ENCODE measurements around the gene DPP4. TPM values are rescaled to one million over a fixed set of nuclear protein-coding genes. Genes with fewer than 3 reads are reported as not detected.

Gene DPP4
- total and polyA plus RNA-seq, 7 experiments from 2014 or later: 35.7 to 188 (median 48.9) TPM

- no peaks in the 10 kb centered on the region for H3K27me3 ChIP-seq (ENCODE audit: control insufficient read depth in 2 of 2, insufficient read depth in 2 of 2, low read length in 2 of 2)
- H3K9me3 Mint-ChIP-seq: peaks cover 0 to 3% (median 0%) of the 10 kb centered on the region in 11 donors
- H3K27me3 Mint-ChIP-seq: no peaks in the 10 kb centered on the region
- ATAC-seq (no peak), DNase-seq (no peak)
- CTCF ChIA-PET: no interaction called here
- no peak overlapping the region for H3K4me3 ChIP-seq (ENCODE audit: low read length)
- POLR2A ChIA-PET: interaction anchor here (0.7 kb wide), 1 partner anchor 76 kb away, joined by 4 read pairs; no protein-coding TSS in a partner anchor
- H3K27ac ChIP-seq (ENCODE audit: low read depth, low read length): no peak overlapping the region
- H3K4me1 ChIP-seq (ENCODE audit: control insufficient read depth in 2 of 2, insufficient read depth in 2 of 2, low read length in 2 of 2): no peaks in the 10 kb centered on the region
- H3K4me1 Mint-ChIP-seq: peaks cover 0 to 32% (median 7%) of the 10 kb centered on the region in 7 donors
- H3K36me3 ChIP-seq (ENCODE audit: control insufficient read depth in 2 of 3, insufficient read depth in 3 of 3, low read length in 3 of 3): peaks cover 0 to 42% (median 5%) of the 10 kb centered on the region in 3 experiments
- H3K9me3 ChIP-seq (ENCODE audit: control insufficient read depth in 2 of 3, low read length in 3 of 3): no peaks in the 10 kb centered on the region
- H3K4me3 Mint-ChIP-seq: no peak overlapping the region
- peaks cover 19 to 46% (median 29%) of the 10 kb centered on the region in 5 donors for H3K36me3 Mint-ChIP-seq
- intact Hi-C loops (cut with micrococcal nuclease): no loop called here
- H3K27ac Mint-ChIP-seq: no peak overlapping the region
Measured at GRCh38 chr2:162044586-162044985, 29.4 kb downstream of the DPP4 start.

- no peaks in the 10 kb centered on the region for H3K9me3 ChIP-seq (ENCODE audit: control insufficient read depth in 2 of 3, low read length in 3 of 3)
- ChIA-PET POLR2A (interaction anchor here (1.0 kb wide), 1 partner anchor 10 kb away, joined by 3 read pairs; no protein-coding TSS in a partner anchor), CTCF (no interaction called here)
- H3K27me3 ChIP-seq (ENCODE audit: control insufficient read depth in 2 of 2, insufficient read depth in 2 of 2, low read length in 2 of 2): no peaks in the 10 kb centered on the region
- intact Hi-C loops (cut with micrococcal nuclease): no loop called here
- DNase-seq (no peak), ATAC-seq (no peak)
- peak overlapping the region in 1 of 9 donors; percentile 18 for H3K27ac Mint-ChIP-seq
- peaks cover 0 to 31% (median 6%) of the 10 kb centered on the region in 7 donors for H3K4me1 Mint-ChIP-seq
- peaks cover 0 to 48% (median 5%) of the 10 kb centered on the region in 3 experiments for H3K36me3 ChIP-seq (ENCODE audit: control insufficient read depth in 2 of 3, insufficient read depth in 3 of 3, low read length in 3 of 3)
- H3K4me3 ChIP-seq (ENCODE audit: low read length): no peak overlapping the region
- peaks cover 0 to 3% (median 0%) of the 10 kb centered on the region in 11 donors for H3K9me3 Mint-ChIP-seq
- no peaks in the 10 kb centered on the region for H3K4me1 ChIP-seq (ENCODE audit: control insufficient read depth in 2 of 2, insufficient read depth in 2 of 2, low read length in 2 of 2)
- H3K27me3 Mint-ChIP-seq: no peaks in the 10 kb centered on the region
- no peak overlapping the region for H3K27ac ChIP-seq (ENCODE audit: low read depth, low read length)
- peaks cover 22 to 44% (median 33%) of the 10 kb centered on the region in 5 donors for H3K36me3 Mint-ChIP-seq
- no peak overlapping the region for H3K4me3 Mint-ChIP-seq
Measured at GRCh38 chr2:162043132-162043531, 30.9 kb downstream of the DPP4 start.

GRCh38 chr2:162041485-162041884 is 32.5 kb downstream of the DPP4 start:
- Mint-ChIP-seq H3K36me3 (peaks cover 22 to 50% (median 41%) of the 10 kb centered on the region in 5 donors), H3K4me3 (no peak overlapping the region), H3K9me3 (peaks cover 0 to 3% (median 0%) of the 10 kb centered on the region in 11 donors), H3K27me3 (no peaks in the 10 kb centered on the region), H3K4me1 (peaks cover 0 to 31% (median 10%) of the 10 kb centered on the region in 7 donors), H3K27ac (peak overlapping the region in 3 of 9 donors; percentile 13 to 58 (median 32))
- peaks cover 0 to 51% (median 5%) of the 10 kb centered on the region in 3 experiments for H3K36me3 ChIP-seq (ENCODE audit: control insufficient read depth in 2 of 3, insufficient read depth in 3 of 3, low read length in 3 of 3)
- DNase-seq (no peak), ATAC-seq (no peak)
- no peak overlapping the region for H3K27ac ChIP-seq (ENCODE audit: low read depth, low read length)
- no peaks in the 10 kb centered on the region for H3K9me3 ChIP-seq (ENCODE audit: control insufficient read depth in 2 of 3, low read length in 3 of 3)
- CTCF ChIA-PET: no interaction called here
- intact Hi-C loops (cut with micrococcal nuclease): loop anchor here in 1 of 2 donors (2.0 kb wide), 1 partner anchor 17 kb away; no protein-coding TSS in a partner anchor
- H3K4me1 ChIP-seq (ENCODE audit: control insufficient read depth in 2 of 2, insufficient read depth in 2 of 2, low read length in 2 of 2): no peaks in the 10 kb centered on the region
- POLR2A ChIA-PET: interaction anchor here (1.1 to 1.7 kb wide), 3 partner anchors 15 to 32 kb away, joined by 3 to 4 read pairs (median 3); partner anchors contain the start of gene DPP4
- H3K4me3 ChIP-seq (ENCODE audit: low read length): no peak overlapping the region
- H3K27me3 ChIP-seq (ENCODE audit: control insufficient read depth in 2 of 2, insufficient read depth in 2 of 2, low read length in 2 of 2): no peaks in the 10 kb centered on the region

GRCh38 chr2:162038725-162039124 is 35.3 kb downstream of the DPP4 start:
- Histone ChIP-seq H3K4me1 (ENCODE audit: control insufficient read depth in 2 of 2, insufficient read depth in 2 of 2, low read length in 2 of 2) (no peaks in the 10 kb centered on the region), H3K27me3 (ENCODE audit: control insufficient read depth in 2 of 2, insufficient read depth in 2 of 2, low read length in 2 of 2) (no peaks in the 10 kb centered on the region), H3K4me3 (ENCODE audit: low read length) (no peak overlapping the region), H3K36me3 (ENCODE audit: control insufficient read depth in 2 of 3, insufficient read depth in 3 of 3, low read length in 3 of 3) (peaks cover 0 to 34% (median 5%) of the 10 kb centered on the region in 3 experiments), H3K27ac (ENCODE audit: low read depth, low read length) (no peak overlapping the region), H3K9me3 (ENCODE audit: control insufficient read depth in 2 of 3, low read length in 3 of 3) (no peaks in the 10 kb centered on the region)
- H3K36me3 Mint-ChIP-seq: peaks cover 26 to 72% (median 57%) of the 10 kb centered on the region in 5 donors
- peak overlapping the region in 1 of 9 donors; percentile 56 for H3K27ac Mint-ChIP-seq
- no peak for DNase-seq
- no peak overlapping the region for H3K4me3 Mint-ChIP-seq
- no peaks in the 10 kb centered on the region for H3K27me3 Mint-ChIP-seq
- ChIA-PET POLR2A (interaction anchor here (1.1 kb wide), 1 partner anchor 16 kb away, joined by 3 read pairs; no protein-coding TSS in a partner anchor), CTCF (no interaction called here)
- H3K9me3 Mint-ChIP-seq: peaks cover 0 to 3% (median 0%) of the 10 kb centered on the region in 11 donors
- intact Hi-C loops (cut with micrococcal nuclease): loop anchor here in 1 of 2 donors (1.0 kb wide), 2 partner anchors 12 to 14 kb away; no protein-coding TSS in a partner anchor
- no peak for ATAC-seq
- H3K4me1 Mint-ChIP-seq: peaks cover 0 to 39% (median 12%) of the 10 kb centered on the region in 7 donors

- peaks cover 0 to 32% (median 2%) of the 10 kb centered on the region in 3 experiments for H3K36me3 ChIP-seq (ENCODE audit: control insufficient read depth in 2 of 3, insufficient read depth in 3 of 3, low read length in 3 of 3)
- ChIA-PET CTCF (interaction anchor here (0.5 to 0.7 kb wide), 2 partner anchors 13 to 46 kb away, joined by 3 to 4 read pairs; no protein-coding TSS in a partner anchor), POLR2A (interaction anchor here (0.6 to 1.1 kb wide), 2 partner anchors 15 to 42 kb away, joined by 3 to 4 read pairs; no protein-coding TSS in a partner anchor)
- peaks cover 29 to 74% (median 63%) of the 10 kb centered on the region in 5 donors for H3K36me3 Mint-ChIP-seq
- H3K4me1 Mint-ChIP-seq: peaks cover 0 to 39% (median 12%) of the 10 kb centered on the region in 7 donors
- intact Hi-C loops (cut with micrococcal nuclease): loop anchor here in 1 of 2 donors (1.0 to 2.0 kb wide), 3 partner anchors 12 to 17 kb away; no protein-coding TSS in a partner anchor
- no peak overlapping the region for H3K27ac ChIP-seq (ENCODE audit: low read depth, low read length)
- ATAC-seq: no peak
- H3K4me1 ChIP-seq (ENCODE audit: control insufficient read depth in 2 of 2, insufficient read depth in 2 of 2, low read length in 2 of 2): no peaks in the 10 kb centered on the region
- H3K27me3 Mint-ChIP-seq: no peaks in the 10 kb centered on the region
- peak overlapping the region in 1 of 9 donors; percentile 56 for H3K27ac Mint-ChIP-seq
- no peaks in the 10 kb centered on the region for H3K27me3 ChIP-seq (ENCODE audit: control insufficient read depth in 2 of 2, insufficient read depth in 2 of 2, low read length in 2 of 2)
- H3K9me3 ChIP-seq (ENCODE audit: control insufficient read depth in 2 of 3, low read length in 3 of 3): no peaks in the 10 kb centered on the region
- peaks cover 0 to 3% (median 0%) of the 10 kb centered on the region in 11 donors for H3K9me3 Mint-ChIP-seq
- H3K4me3 Mint-ChIP-seq: no peak overlapping the region
- H3K4me3 ChIP-seq (ENCODE audit: low read length): no peak overlapping the region
- no peak for DNase-seq
Measured at GRCh38 chr2:162037886-162038285, 36.1 kb downstream of the DPP4 start.

- ATAC-seq (no peak), DNase-seq (no peak)
- no peak overlapping the region for H3K4me3 ChIP-seq (ENCODE audit: low read length)
- intact Hi-C loops (cut with micrococcal nuclease): loop anchor here in 1 of 2 donors (2.0 kb wide), 1 partner anchor 16 kb away; no protein-coding TSS in a partner anchor
- no peaks in the 10 kb centered on the region for H3K4me1 ChIP-seq (ENCODE audit: control insufficient read depth in 2 of 2, insufficient read depth in 2 of 2, low read length in 2 of 2)
- peaks cover 0 to 33% (median 0%) of the 10 kb centered on the region in 3 experiments for H3K36me3 ChIP-seq (ENCODE audit: control insufficient read depth in 2 of 3, insufficient read depth in 3 of 3, low read length in 3 of 3)
- Mint-ChIP-seq H3K4me1 (peaks cover 0 to 39% (median 12%) of the 10 kb centered on the region in 7 donors), H3K27ac (no peak overlapping the region), H3K9me3 (peaks cover 0 to 3% (median 0%) of the 10 kb centered on the region in 11 donors), H3K27me3 (no peaks in the 10 kb centered on the region), H3K36me3 (peaks cover 25 to 74% (median 60%) of the 10 kb centered on the region in 5 donors), H3K4me3 (no peak overlapping the region)
- no peak overlapping the region for H3K27ac ChIP-seq (ENCODE audit: low read depth, low read length)
- H3K27me3 ChIP-seq (ENCODE audit: control insufficient read depth in 2 of 2, insufficient read depth in 2 of 2, low read length in 2 of 2): no peaks in the 10 kb centered on the region
- POLR2A ChIA-PET: interaction anchor here (0.6 to 0.7 kb wide), 2 partner anchors 25 to 41 kb away, joined by 4 read pairs; no protein-coding TSS in a partner anchor
- CTCF ChIA-PET: interaction anchor here (0.6 kb wide), 1 partner anchor 184 kb away, joined by 4 read pairs; no protein-coding TSS in a partner anchor
- no peaks in the 10 kb centered on the region for H3K9me3 ChIP-seq (ENCODE audit: control insufficient read depth in 2 of 3, low read length in 3 of 3)
Measured at GRCh38 chr2:162037028-162037795, 36.8 kb downstream of the DPP4 start.

Measured in naive thymus-derived CD4-positive, alpha-beta T cell (primary cell).